Pancreas (tissue), 10 donors: ENCODE results near the gene MRPS5. TPM values are rescaled to one million over a fixed set of nuclear protein-coding genes. Genes with fewer than 3 reads are reported as not detected.

Experiments used
- ATAC-seq, 4 donors: fragments of 200-7000 bp; cut with Tn5 transposase; one replicate each; pipeline versions ENCODE4 v1.8.0 to v1.9.1; 2020; ENCODE audit warnings: mild to moderate bottlenecking in 4 of 4, moderate library complexity in 4 of 4
- DNase-seq, 6 donors: peaks; one replicate each; pipeline ENCODE4 v3.0.0-alpha.2; 2020
- FAIRE-seq: peaks from 2 replicates; lab custom pipeline; 2012; peaks lifted over from hg19 to GRCh38; lab: Jason Lieb, UNC
- H3K27ac ChIP-seq, 4 donors: fragments of 200-600 bp; sonication (generic); 1 replicate in 3 of 4; 2 replicates in 1 of 4; pipeline versions ENCODE4 v1.5.0 to v1.8.0; 2020
- H3K27me3 ChIP-seq, 4 donors: fragments of 200-600 bp; one replicate each; pipeline ENCODE4 v1.8.0; 2021
- H3K36me3 ChIP-seq, 3 donors: fragments of 200-600 bp; sonication (generic) in 1 of 3; one replicate each; pipeline versions ENCODE4 v1.5.0 to v1.8.0; 2020 to 2021
- H3K4me1 ChIP-seq, 3 donors: fragments of 200-600 bp; one replicate each; pipeline ENCODE4 v1.8.0; 2021
- H3K4me3 ChIP-seq, 4 donors: fragments of 200-600 bp; sonication (generic) in 2 of 4; one replicate each; pipeline versions ENCODE4 v1.5.0 to v1.8.0; 2020 to 2021
- H3K9me3 ChIP-seq, 4 donors: fragments of 200-600 bp; one replicate each; pipeline ENCODE4 v1.8.0; 2021
- WGBS, 2 donors: extraction: QIAGEN DNeasy Blood & Tissue Kit; methylation state at CpG; one replicate each; pipeline ENCODE4 v1.1.7; 2013; 5-methylcytosine and 5-hydroxymethylcytosine counted together
- intact Hi-C, 3 donors: fragments of 100-400 bp; cut with DNase I; formaldehyde crosslinking; loops; one replicate each; pipeline versions ENCODE4 v1.11.1 to v1.14.2; 2022
- polyA plus RNA-seq, 2 donors: library from polyadenylated mRNA; stranded (reverse); fragments of 200-250 nt; gene quantifications; one replicate each; pipeline ENCODE4 v1.2.3, GENCODE V29; 2013
- total RNA-seq, 6 donors: library from RNA; stranded (reverse); fragmentation: NEBNext Ultra II Directional in 4 of 6; extraction: Animal tissue kit (Norgen Biotek cat#: 25700) in 4 of 6; gene quantifications; one replicate each; pipeline versions ENCODE4 v1.2.1 to v1.2.4, GENCODE V29; 2021 to 2023
- TF ChIP-seq, protein P1 (sequence below), 4 donors: fragments of 200-600 bp; sonication (generic) in 3 of 4; IDR thresholded peaks; one replicate each; pipeline versions ENCODE4 v1.5.0 to v1.8.0; 2021; ENCODE audit warnings: antibody characterized with exemption in 4 of 4
- donor health status: healthy with polysubstance abuse.
- donor health status: DM: no; HTN: no; CAD: no; lungs with moderate emphysema.
- donor health status: DM: no; HTN: no; CAD: no.
- donor health status: control.
- donor health status: control.
- donor health status: Bipolar disorder and iron deficiency.
- donor health status: DM: yes; HTN: yes; CAD: no.
- donor health status: DM: no; HTN: no; CAD: no.
- donor health status: DM: no; HTN: no; CAD: no.
- donor health status: DM: yes; HTN: yes; CAD: no.

The MRPS5 gene
- total and polyA plus RNA-seq, 8 donors, result 14.8 to 55.2 (median 19.9) TPM

DNA sequence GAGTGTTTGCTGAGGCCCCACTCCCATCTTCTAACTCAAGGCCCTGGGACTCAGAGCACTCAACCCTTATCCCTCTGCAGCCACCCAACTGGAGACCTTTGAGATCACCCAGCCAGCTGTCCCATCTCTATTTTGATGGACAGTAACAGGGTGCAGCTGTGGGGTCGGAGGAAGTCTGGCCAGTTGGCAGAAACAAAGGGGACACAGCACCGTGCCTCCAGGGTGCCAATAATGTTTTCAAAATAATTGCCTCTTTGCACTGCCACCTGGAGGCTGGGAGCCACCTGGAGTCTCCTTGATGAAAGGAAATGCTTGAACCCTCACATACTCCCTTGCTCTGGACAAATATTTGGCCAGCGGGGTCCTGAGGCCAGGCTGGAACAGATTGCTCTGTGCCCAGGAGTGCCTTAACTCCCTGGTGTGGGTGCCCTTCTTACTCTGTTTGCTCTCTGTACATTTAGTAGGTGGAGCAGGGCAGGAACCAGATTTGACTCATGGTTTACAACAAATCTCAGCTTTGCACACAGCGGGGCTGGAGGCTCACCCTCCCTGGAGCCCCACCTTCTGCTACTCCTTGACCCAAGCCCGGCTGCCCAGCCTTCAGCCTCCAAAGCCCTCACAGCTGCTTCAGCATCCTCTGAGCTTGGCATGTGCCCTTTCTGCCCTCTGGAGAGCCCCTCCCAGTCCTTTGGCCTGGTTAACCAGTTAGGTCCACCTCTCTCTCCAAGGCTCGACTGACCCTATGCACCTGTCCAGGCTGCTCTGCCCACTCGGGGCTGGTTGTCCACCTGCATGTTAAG is 78.9 kb downstream of the MRPS5 start:
- Histone ChIP-seq H3K27me3 (no peaks in the 10 kb centered on the region), H3K4me1 (no peaks in the 10 kb centered on the region), H3K27ac (no peak overlapping the region), H3K9me3 (no peaks in the 10 kb centered on the region), H3K36me3 (no peaks in the 10 kb centered on the region), H3K4me3 (no peak overlapping the region)
- DNase-seq (no peak), ATAC-seq (peak in 2 of 4 donors; percentile 16 to 46), FAIRE-seq (no peak)
- 43 to 48% methylated on average over 7 of the region's 7 CpGs for WGBS, 2 donors
- TF ChIP-seq, protein P1, sequence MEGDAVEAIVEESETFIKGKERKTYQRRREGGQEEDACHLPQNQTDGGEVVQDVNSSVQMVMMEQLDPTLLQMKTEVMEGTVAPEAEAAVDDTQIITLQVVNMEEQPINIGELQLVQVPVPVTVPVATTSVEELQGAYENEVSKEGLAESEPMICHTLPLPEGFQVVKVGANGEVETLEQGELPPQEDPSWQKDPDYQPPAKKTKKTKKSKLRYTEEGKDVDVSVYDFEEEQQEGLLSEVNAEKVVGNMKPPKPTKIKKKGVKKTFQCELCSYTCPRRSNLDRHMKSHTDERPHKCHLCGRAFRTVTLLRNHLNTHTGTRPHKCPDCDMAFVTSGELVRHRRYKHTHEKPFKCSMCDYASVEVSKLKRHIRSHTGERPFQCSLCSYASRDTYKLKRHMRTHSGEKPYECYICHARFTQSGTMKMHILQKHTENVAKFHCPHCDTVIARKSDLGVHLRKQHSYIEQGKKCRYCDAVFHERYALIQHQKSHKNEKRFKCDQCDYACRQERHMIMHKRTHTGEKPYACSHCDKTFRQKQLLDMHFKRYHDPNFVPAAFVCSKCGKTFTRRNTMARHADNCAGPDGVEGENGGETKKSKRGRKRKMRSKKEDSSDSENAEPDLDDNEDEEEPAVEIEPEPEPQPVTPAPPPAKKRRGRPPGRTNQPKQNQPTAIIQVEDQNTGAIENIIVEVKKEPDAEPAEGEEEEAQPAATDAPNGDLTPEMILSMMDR (IDR thresholded peaks at IDR 0.05), result no peak
- intact Hi-C loops, result no loop called here

DNA sequence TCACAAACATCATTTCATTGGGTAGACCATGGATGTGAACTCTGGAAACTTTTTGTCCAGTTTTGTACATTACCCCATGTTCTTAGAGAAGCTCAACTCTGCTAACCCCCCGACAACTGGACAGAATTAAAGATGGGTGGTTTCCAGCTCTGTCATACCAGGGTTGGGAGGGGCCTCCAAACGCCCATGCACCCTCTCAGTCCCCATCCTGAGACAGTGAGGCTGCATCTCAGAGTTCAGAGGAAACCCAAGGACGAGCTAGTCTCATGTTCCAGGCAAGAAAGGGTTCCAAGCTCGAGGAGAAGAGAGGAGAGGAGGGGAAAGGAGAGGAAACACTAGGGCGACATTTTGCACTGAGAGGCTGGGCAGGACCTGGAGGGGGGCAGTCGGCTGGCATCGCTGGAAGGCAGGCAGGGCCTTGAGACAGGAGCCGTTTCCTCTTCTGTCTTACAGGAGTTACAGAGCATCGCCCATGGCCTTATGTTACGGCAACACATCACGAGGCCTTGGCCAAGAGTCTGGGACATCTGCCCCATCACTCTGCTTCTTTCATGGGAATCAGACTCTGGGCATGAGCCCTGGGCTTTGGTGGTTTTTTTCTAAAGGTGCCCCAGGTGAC is 79.7 kb downstream of the MRPS5 start:
- no peaks in the 10 kb centered on the region for H3K9me3 ChIP-seq
- H3K4me1 ChIP-seq, result no peaks in the 10 kb centered on the region
- TF ChIP-seq, protein P1 (IDR thresholded peaks at IDR 0.05), result no peak
- FAIRE-seq (no peak), ATAC-seq (no peak), DNase-seq (no peak)
- WGBS, 2 donors, result 74 to 77% methylated on average over 11 of the region's 11 CpGs
- intact Hi-C loops, result no loop called here
- H3K27ac ChIP-seq, result no peak overlapping the region
- H3K4me3 ChIP-seq, result no peak overlapping the region
- no peaks in the 10 kb centered on the region for H3K27me3 ChIP-seq
- H3K36me3 ChIP-seq, result no peaks in the 10 kb centered on the region

DNA sequence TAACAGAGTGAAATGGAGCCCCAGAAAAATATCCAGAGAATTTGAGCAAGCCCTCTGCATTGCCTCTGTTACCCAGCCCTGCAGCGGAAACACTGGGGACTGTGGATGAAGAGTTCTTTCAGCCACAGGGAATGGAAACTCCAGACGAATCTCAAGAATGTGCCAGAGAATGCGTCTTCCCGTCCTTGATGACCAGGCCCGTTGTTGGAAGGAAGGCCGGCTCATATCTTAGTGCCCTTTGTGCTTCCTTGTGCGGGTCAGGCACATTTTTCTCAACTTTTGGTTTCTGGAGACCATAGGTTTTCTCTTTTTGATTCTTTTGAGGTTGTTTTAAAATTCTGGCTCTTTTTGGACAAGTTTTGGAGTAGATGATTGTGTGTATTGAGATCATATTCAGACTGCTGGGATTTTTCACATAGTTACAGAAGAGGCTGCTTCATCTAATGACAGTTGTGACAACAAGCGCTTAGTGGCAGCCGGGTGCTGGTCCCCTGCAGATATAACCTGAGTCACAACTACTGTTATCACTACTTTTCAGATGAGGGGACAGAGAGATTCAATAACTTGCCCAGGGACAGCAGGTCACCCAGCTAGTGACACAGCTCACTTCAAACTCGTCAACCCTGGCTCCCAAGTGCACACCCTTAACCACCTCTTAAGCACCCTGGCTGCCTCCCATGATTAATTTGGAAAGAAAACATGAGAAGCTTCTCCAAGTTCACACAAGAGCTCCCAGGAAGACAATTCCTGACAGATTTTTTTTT is 80.4 kb downstream of the MRPS5 start:
- Histone ChIP-seq H3K4me1 (no peaks in the 10 kb centered on the region), H3K27ac (no peak overlapping the region), H3K4me3 (no peak overlapping the region), H3K27me3 (no peaks in the 10 kb centered on the region), H3K36me3 (no peaks in the 10 kb centered on the region), H3K9me3 (no peaks in the 10 kb centered on the region)
- no peak for FAIRE-seq
- DNase-seq, result no peak
- 74 to 80% methylated on average over 10 of the region's 10 CpGs for WGBS, 2 donors
- no peak for ATAC-seq
- TF ChIP-seq, protein P1 (IDR thresholded peaks at IDR 0.05), result no peak
- intact Hi-C loops, result no loop called here

DNA sequence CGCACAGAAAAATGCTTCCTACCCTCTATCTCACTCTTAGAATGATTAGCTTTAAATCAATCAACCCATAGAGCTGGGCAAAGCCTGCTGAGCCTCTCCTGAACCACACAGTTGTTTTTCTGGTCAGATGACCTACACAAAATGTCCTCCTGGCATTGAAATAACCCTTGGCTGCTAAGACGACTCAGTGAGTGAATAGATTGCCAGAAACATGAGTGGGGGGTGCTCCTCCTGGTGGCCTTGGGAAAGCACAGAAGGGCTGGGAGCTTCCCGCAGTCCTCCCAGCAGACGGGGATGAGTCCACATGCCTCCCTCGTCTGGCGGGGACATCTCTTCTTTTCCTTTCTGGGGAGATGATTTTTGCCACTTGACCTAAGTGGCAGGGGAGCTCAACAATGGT is 81.2 kb downstream of the MRPS5 start:
- ATAC-seq (no peak), FAIRE-seq (no peak), DNase-seq (no peak)
- TF ChIP-seq, protein P1 (IDR thresholded peaks at IDR 0.05), result no peak
- H3K36me3 ChIP-seq, result no peaks in the 10 kb centered on the region
- no peaks in the 10 kb centered on the region for H3K9me3 ChIP-seq
- no peaks in the 10 kb centered on the region for H3K4me1 ChIP-seq
- no peak overlapping the region for H3K27ac ChIP-seq
- H3K4me3 ChIP-seq, result no peak overlapping the region
- intact Hi-C loops, result no loop called here
- H3K27me3 ChIP-seq, result no peaks in the 10 kb centered on the region
- 50 to 52% methylated on average over 6 of the region's 6 CpGs for WGBS, 2 donors
